Keratinocyte (primary cell): ENCODE data around the gene WDR27. TPM values are rescaled to one million over a fixed set of nuclear protein-coding genes. Genes with fewer than 3 reads are reported as not detected.

Experiments used
- DNase-seq: peaks from one replicate; pipeline ENCODE4 v3.0.0-alpha.2; 2011; ENCODE audit warnings: low read depth, missing footprints, low spot score
- FAIRE-seq: peaks from 2 replicates; lab custom pipeline; 2011; peaks lifted over from hg19 to GRCh38; lab: Jason Lieb, UNC
- H2AFZ ChIP-seq: 2 replicates; pipeline ENCODE4 v1.6.0; 2012; ENCODE audit warnings: low read length, control low read depth, inconsistent platforms; ENCODE audit not compliant: control insufficient read depth
- H3K27ac ChIP-seq: 2 replicates; pipeline ENCODE4 v1.5.1; 2011; ENCODE audit warnings: low read length; ENCODE audit not compliant: control insufficient read depth, insufficient read depth
- H3K27me3 ChIP-seq: 3 replicates; pipeline ENCODE4 v1.6.0; 2011; ENCODE audit warnings: low read length; ENCODE audit not compliant: control insufficient read depth, insufficient read depth; ENCODE audit errors: extremely low read depth
- H3K36me3 ChIP-seq, 2 experiments: 2 replicates in 1 of 2; 3 replicates in 1 of 2; pipeline ENCODE4 v1.5.1; 2011; ENCODE audit warnings: low read length in 2 of 2, mild to moderate bottlenecking in 1 of 2; ENCODE audit not compliant: control insufficient read depth in 2 of 2, insufficient read depth in 2 of 2; ENCODE audit errors: extremely low read depth in 1 of 2
- H3K4me1 ChIP-seq: 3 replicates; pipeline ENCODE4 v1.5.1; 2011; ENCODE audit warnings: low read length; ENCODE audit not compliant: control insufficient read depth, insufficient read depth; ENCODE audit errors: extremely low read depth
- H3K4me2 ChIP-seq: 3 replicates; pipeline ENCODE4 v1.6.0; 2011; ENCODE audit warnings: low read depth, low read length; ENCODE audit not compliant: control insufficient read depth, insufficient read depth; ENCODE audit errors: extremely low read depth
- H3K4me3 ChIP-seq, 3 experiments: fragments of 200-600 bp in 1 of 3; sonication (generic) in 1 of 3; 2 replicates in 2 of 3; 3 replicates in 1 of 3; pipeline ENCODE4 v1.5.1; 2011 to 2016; ENCODE audit warnings: low read length in 3 of 3, mild to moderate bottlenecking in 3 of 3, control low read depth in 2 of 3, inconsistent platforms in 1 of 3, low read depth in 1 of 3, mixed read lengths in 1 of 3, mixed run types in 1 of 3, moderate library complexity in 1 of 3; ENCODE audit not compliant: control insufficient read depth in 2 of 3, insufficient read depth in 2 of 3; ENCODE audit errors: extremely low read depth in 1 of 3
- H3K79me2 ChIP-seq: 2 replicates; pipeline ENCODE4 v1.6.0; 2012; ENCODE audit warnings: low read length; ENCODE audit not compliant: control insufficient read depth, insufficient read depth
- H3K9ac ChIP-seq: 3 replicates; pipeline ENCODE4 v1.6.0; 2011; ENCODE audit warnings: low read length; ENCODE audit not compliant: control insufficient read depth, insufficient read depth; ENCODE audit errors: extremely low read depth
- H3K9me1 ChIP-seq: 3 replicates; pipeline ENCODE4 v1.6.0; 2011; ENCODE audit warnings: low read length; ENCODE audit not compliant: control insufficient read depth, insufficient read depth; ENCODE audit errors: extremely low read depth
- H3K9me3 ChIP-seq: 2 replicates; pipeline ENCODE4 v1.5.1; 2012; ENCODE audit warnings: low read depth, low read length; ENCODE audit not compliant: control insufficient read depth
- H4K20me1 ChIP-seq: 3 replicates; pipeline ENCODE4 v1.6.0; 2011; ENCODE audit warnings: low read length; ENCODE audit not compliant: control insufficient read depth, insufficient read depth; ENCODE audit errors: extremely low read depth
- EZH2 ChIP-seq: IDR thresholded peaks from one replicate; pipeline ENCODE4 v1.6.1; 2012; ENCODE audit warnings: inconsistent platforms, mild to moderate bottlenecking, low read length, moderate library complexity
- dilution Hi-C: fragments of 300-500 bp; cut with MboI; formaldehyde crosslinking; loops from one replicate; pipeline ENCODE4 v1.7.0; 2020; ENCODE audit warnings: low sequenced_read_pairs; ENCODE audit not compliant: extremely low pct_ligation_motif_present
- polyA plus RNA-seq, 5 experiments: library from polyadenylated mRNA; depleted of rRNA in 3 of 5; stranded (reverse) in 3 of 5; stranded (forward) in 1 of 5; unstranded in 1 of 5; fragments of >200 nt; gene quantifications; 1 replicate in 1 of 5; 2 replicates in 3 of 5; 3 replicates in 1 of 5; pipeline versions ENCODE4 v1.2.1 to v1.2.3, GENCODE V29; 2011 to 2012; ENCODE audit warnings: missing spikeins in 2 of 5, low read depth in 1 of 5, low replicate concordance in 1 of 5
- TF ChIP-seq, protein P1 (sequence below), 3 experiments: IDR thresholded peaks in 1 of 3; conservative IDR thresholded peaks in 1 of 3; optimal IDR thresholded peaks in 1 of 3; 2 replicates in 2 of 3; 3 replicates in 1 of 3; pipeline versions ENCODE3 to v1.5.1; 2011; ENCODE audit warnings: low read length in 3 of 3, mild to moderate bottlenecking in 3 of 3, moderate library complexity in 2 of 3, control low read depth in 1 of 3, inconsistent platforms in 1 of 3; ENCODE audit not compliant: insufficient read depth in 2 of 3; ENCODE audit errors: extremely low read depth in 1 of 3

Gene WDR27
- polyA plus RNA-seq, 1 donor (not counting 4 experiments of a cell fraction or from before 2014, with no cell fraction given): 17.8 TPM

DNA sequence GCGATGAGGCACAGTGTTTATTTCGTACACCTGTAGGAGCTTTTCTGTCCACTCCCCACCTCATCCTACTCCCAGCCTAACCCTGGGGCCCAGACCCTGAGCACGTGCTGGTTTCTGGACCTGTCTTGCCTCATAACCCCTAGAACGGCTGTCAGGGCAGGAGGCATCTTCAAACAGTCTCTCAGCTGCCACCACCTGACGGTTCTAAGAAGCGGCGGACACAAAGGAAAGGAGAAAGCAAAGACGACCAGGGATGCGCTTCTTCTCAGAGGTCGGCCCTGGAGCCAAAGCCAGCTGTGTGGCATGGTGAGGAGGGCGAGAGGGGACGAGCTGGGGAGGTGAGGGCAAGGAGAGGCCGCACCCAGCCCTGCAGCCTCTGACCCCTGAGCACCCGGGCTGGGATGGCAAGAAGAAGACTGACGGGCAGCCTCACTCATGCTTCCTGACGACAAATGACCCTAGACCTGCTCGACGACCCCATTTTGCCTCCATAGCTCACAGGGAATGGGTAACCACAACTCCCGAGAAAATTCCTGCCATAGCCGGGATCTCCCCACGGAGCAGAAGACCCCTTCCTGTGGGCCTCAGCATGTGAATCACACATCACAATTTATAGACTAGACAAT, 62.1 kb downstream of the WDR27 start:
- DNase-seq: no peak
- Histone ChIP-seq H3K27ac (no peak overlapping the region), H3K9me1 (no peaks in the 10 kb centered on the region), H4K20me1 (no peaks in the 10 kb centered on the region), H3K79me2 (no peaks in the 10 kb centered on the region), H3K9me3 (no peaks in the 10 kb centered on the region), H3K4me3 (no peak overlapping the region), H3K36me3 (no peaks in the 10 kb centered on the region), H3K9ac (no peak overlapping the region), H2AFZ (no peak overlapping the region), H3K4me1 (no peaks in the 10 kb centered on the region), H3K27me3 (no peaks in the 10 kb centered on the region), H3K4me2 (no peak overlapping the region)
- TF ChIP-seq, protein P1, sequence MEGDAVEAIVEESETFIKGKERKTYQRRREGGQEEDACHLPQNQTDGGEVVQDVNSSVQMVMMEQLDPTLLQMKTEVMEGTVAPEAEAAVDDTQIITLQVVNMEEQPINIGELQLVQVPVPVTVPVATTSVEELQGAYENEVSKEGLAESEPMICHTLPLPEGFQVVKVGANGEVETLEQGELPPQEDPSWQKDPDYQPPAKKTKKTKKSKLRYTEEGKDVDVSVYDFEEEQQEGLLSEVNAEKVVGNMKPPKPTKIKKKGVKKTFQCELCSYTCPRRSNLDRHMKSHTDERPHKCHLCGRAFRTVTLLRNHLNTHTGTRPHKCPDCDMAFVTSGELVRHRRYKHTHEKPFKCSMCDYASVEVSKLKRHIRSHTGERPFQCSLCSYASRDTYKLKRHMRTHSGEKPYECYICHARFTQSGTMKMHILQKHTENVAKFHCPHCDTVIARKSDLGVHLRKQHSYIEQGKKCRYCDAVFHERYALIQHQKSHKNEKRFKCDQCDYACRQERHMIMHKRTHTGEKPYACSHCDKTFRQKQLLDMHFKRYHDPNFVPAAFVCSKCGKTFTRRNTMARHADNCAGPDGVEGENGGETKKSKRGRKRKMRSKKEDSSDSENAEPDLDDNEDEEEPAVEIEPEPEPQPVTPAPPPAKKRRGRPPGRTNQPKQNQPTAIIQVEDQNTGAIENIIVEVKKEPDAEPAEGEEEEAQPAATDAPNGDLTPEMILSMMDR (optimal IDR thresholded peaks at IDR 0.05 in 1 of 3, IDR thresholded peaks at IDR 0.05 in 1 of 3, conservative IDR thresholded peaks at IDR 0.05 in 1 of 3; ENCODE audit: extremely low read depth in 1 of 3, insufficient read depth in 2 of 3, low read length in 3 of 3): no peak
- no peak for TF ChIP-seq EZH2
- no peak for FAIRE-seq
- dilution Hi-C loops: no loop called here

DNA sequence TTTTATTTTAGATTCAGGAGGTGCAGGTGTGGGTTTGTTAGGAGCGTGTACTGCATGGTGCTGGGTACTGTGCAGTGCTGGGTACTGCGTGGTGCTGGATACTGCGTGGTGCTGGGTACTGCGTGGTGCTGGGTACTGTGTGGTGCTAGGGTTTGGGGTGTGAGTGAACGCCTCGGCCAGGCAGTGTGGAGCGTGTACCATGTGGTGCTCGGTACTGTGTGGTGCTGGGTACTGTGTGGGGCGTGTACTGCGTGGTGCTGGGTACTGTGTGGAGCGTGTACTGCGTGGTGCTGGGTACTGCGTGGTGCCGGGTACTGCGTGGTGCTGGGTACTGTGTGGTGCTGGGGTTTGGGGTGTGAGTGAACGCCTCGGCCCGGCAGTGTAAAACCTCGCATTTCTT, 62.9 kb downstream of the WDR27 start:
- Histone ChIP-seq H3K9me3 (no peaks in the 10 kb centered on the region), H3K4me1 (no peaks in the 10 kb centered on the region), H4K20me1 (no peaks in the 10 kb centered on the region), H3K9ac (no peak overlapping the region), H3K4me3 (no peak overlapping the region), H2AFZ (no peak overlapping the region), H3K9me1 (no peaks in the 10 kb centered on the region), H3K27me3 (no peaks in the 10 kb centered on the region), H3K4me2 (no peak overlapping the region), H3K36me3 (peaks cover 0 to 1% of the 10 kb centered on the region in 2 experiments), H3K79me2 (no peaks in the 10 kb centered on the region), H3K27ac (no peak overlapping the region)
- TF ChIP-seq EZH2: no peak
- TF ChIP-seq, protein P1 (optimal IDR thresholded peaks at IDR 0.05 in 1 of 3, IDR thresholded peaks at IDR 0.05 in 1 of 3, conservative IDR thresholded peaks at IDR 0.05 in 1 of 3; ENCODE audit: extremely low read depth in 1 of 3, insufficient read depth in 2 of 3, low read length in 3 of 3): no peak
- DNase-seq (no peak), FAIRE-seq (no peak)
- dilution Hi-C loops: no loop called here
